ENCODE data around the gene UNC13D. TPM values are rescaled to one million over a fixed set of nuclear protein-coding genes. Genes with fewer than 3 reads are reported as not detected.
"Not testable (repeated sequence)": the region's sequence is repeated elsewhere in the genome, so short reads cannot be mapped to it uniquely, and the experiment has no call there.

The UNC13D gene
- total RNA-seq, 1 donor from 2014 or later, result 8.5 TPM

- DNase-seq, result no peak
These were observed 44.8 kb downstream of the UNC13D start for GRCh38 chr17:75799402-75799801.

- no peak for DNase-seq
These were observed 48.2 kb downstream of the UNC13D start for GRCh38 chr17:75795820-75796607.

- DNase-seq, result no peak
These were observed 50.7 kb downstream of the UNC13D start for GRCh38 chr17:75793460-75793859.

- DNase-seq, result no peak
These were observed 53.0 kb downstream of the UNC13D start for GRCh38 chr17:75791254-75791653.

- DNase-seq, result peak; percentile 93
These were observed 59.0 kb downstream of the UNC13D start for GRCh38 chr17:75785016-75785890.

- peak; percentile 100 for DNase-seq
These were observed 59.7 kb downstream of the UNC13D start, which contains the start of gene UNK for GRCh38 chr17:75784473-75785015. Gene UNK (plus strand): TSS chr17:75784806. CDS start chr17:75784881, 75 bp downstream.

- peak; percentile 45 for DNase-seq
These were observed 60.3 kb downstream of the UNC13D start for GRCh38 chr17:75783803-75784472.

GRCh38 chr17:75783069-75783783 lies 61.0 kb downstream of the UNC13D start:
- DNase-seq, result peak; percentile 84

GRCh38 chr17:75779987-75780889 lies 64.0 kb downstream of the UNC13D start:
- DNase-seq, result no peak

- DNase-seq, result peak; percentile 100
These were observed 64.8 kb downstream of the UNC13D start for GRCh38 chr17:75779250-75779986.

GRCh38 chr17:75778861-75779249 lies 65.3 kb downstream of the UNC13D start:
- DNase-seq, result no peak

- DNase-seq, result not testable (repeated sequence)
These were observed 65.9 kb downstream of the UNC13D start for GRCh38 chr17:75778066-75778860.

- no peak for DNase-seq
These were observed 66.8 kb downstream of the UNC13D start for GRCh38 chr17:75777296-75777922.

Other genes with a start within 250 kb of the UNC13D start
- 7.2 TPM for gene SMIM5, start 211.0 kb downstream of the UNC13D start, total RNA-seq
- 22.3 TPM for gene RECQL5, start 177.2 kb downstream of the UNC13D start, total RNA-seq
- 41.4 TPM for gene SAP30BP, start 177.1 kb downstream of the UNC13D start, total RNA-seq
- gene ITGB4, start 122.9 kb downstream of the UNC13D start, total RNA-seq, result 31.4 TPM
- 19.1 TPM for gene GALK1, start 79.2 kb downstream of the UNC13D start, total RNA-seq
- gene UNK, start 59.6 kb downstream of the UNC13D start, total RNA-seq, result 39.2 TPM
- 33.9 TPM for gene WBP2, start 10.9 kb upstream of the UNC13D start, total RNA-seq
- 21.5 TPM for gene TRIM47, start 34.2 kb upstream of the UNC13D start, total RNA-seq
- 9.2 TPM for gene TRIM65, start 52.5 kb upstream of the UNC13D start, total RNA-seq
- gene MRPL38, start 60.5 kb upstream of the UNC13D start, total RNA-seq, result 20.8 TPM
- 11.5 TPM for gene FBF1, start 96.6 kb upstream of the UNC13D start, total RNA-seq
- 57.9 TPM for gene ACOX1, start 134.8 kb upstream of the UNC13D start, total RNA-seq
- 16.0 TPM for gene TEN1, start 134.8 kb upstream of the UNC13D start, total RNA-seq
- 7.6 TPM for gene CDK3, start 156.5 kb upstream of the UNC13D start, total RNA-seq
- gene EVPL, start 182.9 kb upstream of the UNC13D start, total RNA-seq, result 43.7 TPM
- gene SRP68, start 228.1 kb upstream of the UNC13D start, total RNA-seq, result 48.8 TPM
- gene GALR2, start 230.4 kb upstream of the UNC13D start, total RNA-seq, result not detected
- not detected for gene ZACN, start 234.8 kb upstream of the UNC13D start, total RNA-seq

Data from skin of body (tissue), 2 donors.